Memory B cell (primary cell): ENCODE data around the gene CCDC92.
"Not testable (repeated sequence)": the region's sequence is repeated elsewhere in the genome, so short reads cannot be mapped to it uniquely, and the experiment has no call there.

Experiments
- ATAC-seq: fragments of 150-1000 bp; cut with Tn5 transposase; 2 replicates; pipeline ENCODE4 v1.10.0; 2021; ENCODE audit warnings: low read depth, mild to moderate bottlenecking, moderate library complexity
- DNase-seq, 2 donors: peaks; one replicate each; pipeline ENCODE4 v3.0.0; 2022; ENCODE audit warnings: low spot score in 2 of 2
- H3K27ac Mint-ChIP-seq: one replicate; pipeline ENCODE4 v1.8.0; 2022; ENCODE audit warnings: mild to moderate bottlenecking, moderate library complexity, mixed read lengths
- H3K27me3 Mint-ChIP-seq: one replicate; pipeline ENCODE4 v1.8.0; 2022; ENCODE audit warnings: mixed read lengths
- H3K36me3 Mint-ChIP-seq: one replicate; pipeline ENCODE4 v1.8.0; 2022; ENCODE audit warnings: mild to moderate bottlenecking, mixed read lengths
- H3K4me1 Mint-ChIP-seq: one replicate; pipeline ENCODE4 v1.8.0; 2022; ENCODE audit warnings: mixed read lengths
- H3K4me3 Mint-ChIP-seq: one replicate; pipeline ENCODE4 v1.8.0; 2022; ENCODE audit warnings: mild to moderate bottlenecking, moderate library complexity, mixed read lengths
- H3K9me3 Mint-ChIP-seq: one replicate; pipeline ENCODE4 v1.8.0; 2022; ENCODE audit warnings: mixed read lengths

Gene CCDC92

DNA sequence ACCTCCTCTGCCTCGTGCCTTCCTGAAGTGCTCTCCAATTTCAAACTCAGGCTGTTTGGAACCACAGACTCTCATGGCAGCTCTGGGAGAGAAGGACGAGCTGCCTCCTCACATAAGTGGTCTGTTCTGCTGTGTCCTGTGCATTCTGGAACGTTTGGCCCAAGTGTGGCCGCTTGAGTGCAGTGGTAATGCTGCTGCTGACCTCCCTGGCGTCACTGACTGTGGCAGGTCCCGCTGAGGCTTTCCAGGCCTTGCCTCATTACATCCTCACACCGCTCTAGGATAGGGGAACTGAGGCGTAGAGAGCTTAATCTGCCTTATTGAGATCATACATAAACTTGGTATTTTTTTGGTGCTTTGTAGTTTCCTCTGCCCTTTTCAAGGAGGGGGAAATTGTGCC, 14.2 kb downstream of the CCDC92 start:
- Mint-ChIP-seq H3K36me3 (peaks cover 3% of the 10 kb centered on the region), H3K4me3 (no peak overlapping the region), H3K27me3 (no peaks in the 10 kb centered on the region), H3K4me1 (peaks cover 3% of the 10 kb centered on the region), H3K9me3 (no peaks in the 10 kb centered on the region), H3K27ac (no peak overlapping the region)
- no peak for ATAC-seq
- no peak for DNase-seq

DNA sequence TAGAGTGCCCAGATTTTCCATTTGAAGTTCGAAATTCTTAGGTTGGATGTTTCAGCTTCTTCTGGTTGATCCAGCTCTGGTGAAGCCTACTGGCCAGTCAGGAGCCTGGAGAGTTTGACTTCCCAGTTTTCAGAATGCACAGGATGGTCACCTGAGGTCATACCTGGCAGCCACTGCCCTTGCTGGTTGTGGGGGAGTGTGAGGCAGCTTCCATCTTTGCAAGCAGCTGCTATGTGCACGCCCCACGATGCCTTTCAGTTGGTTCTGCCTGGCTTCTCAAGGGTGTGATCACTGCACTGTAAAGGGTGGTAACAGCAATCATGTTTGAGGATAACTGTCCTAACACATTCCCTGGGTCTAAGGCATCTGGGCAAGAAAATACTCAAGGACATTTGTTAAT, 15.4 kb downstream of the CCDC92 start:
- Mint-ChIP-seq H3K9me3 (no peaks in the 10 kb centered on the region), H3K4me3 (no peak overlapping the region), H3K4me1 (no peaks in the 10 kb centered on the region), H3K36me3 (peaks cover 3% of the 10 kb centered on the region), H3K27me3 (no peaks in the 10 kb centered on the region), H3K27ac (no peak overlapping the region)
- ATAC-seq (no peak), DNase-seq (no peak)

DNA sequence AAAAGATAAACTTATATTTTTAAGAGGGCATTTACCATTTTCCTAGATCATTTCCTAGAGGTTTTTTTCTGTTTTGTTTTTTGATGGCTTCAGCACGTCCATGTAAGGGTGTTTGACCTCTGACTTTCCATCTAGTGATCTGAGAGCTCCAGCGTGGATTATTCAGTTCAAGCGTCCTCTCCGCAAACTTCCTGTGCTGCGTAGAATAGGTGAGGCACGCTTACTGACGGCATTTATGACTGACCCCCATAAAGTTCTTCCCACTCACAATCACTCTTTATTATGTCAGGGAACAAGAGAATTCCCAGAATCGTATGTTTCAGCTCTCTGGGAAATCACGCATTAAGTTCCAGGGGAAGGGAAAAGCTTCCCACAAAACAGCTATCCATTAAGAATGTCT, 16.4 kb downstream of the CCDC92 start:
- DNase-seq (no peak), ATAC-seq (no peak)
- Mint-ChIP-seq H3K4me1 (no peaks in the 10 kb centered on the region), H3K4me3 (no peak overlapping the region), H3K36me3 (peaks cover 3% of the 10 kb centered on the region), H3K27me3 (no peaks in the 10 kb centered on the region), H3K9me3 (no peaks in the 10 kb centered on the region), H3K27ac (no peak overlapping the region)

DNA sequence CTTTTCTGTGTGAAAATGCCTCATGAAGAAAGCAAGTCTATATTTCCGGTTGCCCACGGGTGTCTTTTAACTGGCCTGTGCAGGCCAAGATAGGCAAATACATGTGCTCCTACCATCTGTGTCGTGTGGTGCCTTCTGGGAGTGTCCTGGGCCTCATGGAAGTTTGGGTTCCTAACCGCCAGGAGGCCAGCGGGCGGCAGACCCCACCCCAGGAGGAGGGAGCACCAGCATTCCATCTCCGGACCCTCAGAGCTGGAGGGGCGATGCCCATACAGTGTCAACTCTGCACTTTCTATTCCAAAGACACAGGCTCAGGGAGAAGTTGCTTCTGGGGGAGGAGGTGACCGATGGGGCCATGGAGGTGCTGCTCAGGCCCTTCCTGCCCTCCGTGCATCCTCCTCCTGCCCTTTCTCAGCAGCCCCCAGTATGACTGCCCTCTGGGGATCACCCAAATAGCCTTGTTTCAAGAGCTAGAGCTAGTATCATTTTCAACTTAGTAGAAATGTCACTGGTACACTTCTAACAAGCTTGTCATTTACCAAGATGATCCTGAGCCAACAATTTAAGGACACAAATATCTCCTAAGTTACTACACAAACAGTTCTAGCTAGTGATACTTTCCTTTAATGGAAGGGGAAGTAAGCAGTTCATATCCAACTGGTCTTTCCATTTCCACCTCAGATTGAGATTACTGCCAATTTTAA, 17.8 kb downstream of the CCDC92 start:
- H3K4me1 Mint-ChIP-seq, result peaks cover under 1% of the 10 kb centered on the region
- DNase-seq (no peak), ATAC-seq (no peak)
- H3K9me3 Mint-ChIP-seq, result no peaks in the 10 kb centered on the region
- no peak overlapping the region for H3K4me3 Mint-ChIP-seq
- peaks cover 3% of the 10 kb centered on the region for H3K36me3 Mint-ChIP-seq
- no peak overlapping the region for H3K27ac Mint-ChIP-seq
- H3K27me3 Mint-ChIP-seq, result no peaks in the 10 kb centered on the region

DNA sequence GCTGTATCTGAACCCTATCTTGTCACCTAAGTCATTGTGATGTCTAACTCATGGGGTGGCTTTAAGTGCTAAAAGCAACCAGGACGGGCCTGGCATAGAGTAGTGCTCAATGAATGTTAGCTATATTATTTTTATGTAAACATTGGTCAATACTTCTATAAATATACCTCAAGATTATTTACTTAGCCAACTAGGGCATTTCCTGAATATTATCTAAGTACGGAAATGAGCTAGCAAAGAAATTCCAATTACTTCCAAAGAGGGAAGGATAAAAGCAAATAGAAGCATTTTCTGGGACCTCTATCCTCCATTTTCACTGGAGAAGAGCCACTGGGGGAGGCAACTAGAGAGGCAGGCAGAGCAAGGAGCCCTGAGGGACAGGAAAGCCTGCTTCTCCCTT, 20.6 kb downstream of the CCDC92 start:
- DNase-seq, result no peak
- no peak overlapping the region for H3K4me3 Mint-ChIP-seq
- H3K27me3 Mint-ChIP-seq, result no peaks in the 10 kb centered on the region
- peaks cover 3% of the 10 kb centered on the region for H3K4me1 Mint-ChIP-seq
- no peak overlapping the region for H3K27ac Mint-ChIP-seq
- H3K9me3 Mint-ChIP-seq, result no peaks in the 10 kb centered on the region
- no peak for ATAC-seq
- H3K36me3 Mint-ChIP-seq, result peaks cover 7% of the 10 kb centered on the region

DNA sequence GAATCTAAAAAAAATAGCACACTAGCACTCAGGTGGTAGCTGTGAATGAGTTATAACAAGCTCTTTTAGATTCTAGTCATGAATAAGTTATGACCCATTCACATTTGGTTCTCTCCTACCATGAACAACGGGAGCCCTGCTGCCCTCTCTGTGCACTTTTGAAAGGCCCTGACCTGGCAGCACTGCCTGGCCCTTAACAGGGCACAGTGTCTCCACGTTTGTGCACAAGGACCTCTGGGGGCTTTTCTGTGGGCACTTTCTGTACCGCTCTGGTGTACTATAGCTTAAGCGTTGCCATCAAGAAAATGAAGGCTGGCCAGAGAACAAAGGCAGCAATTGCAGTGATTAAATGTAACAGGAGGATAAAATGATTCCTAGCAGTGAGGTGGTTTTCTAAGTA, 21.2 kb downstream of the CCDC92 start:
- ATAC-seq, result no peak
- H3K27ac Mint-ChIP-seq, result no peak overlapping the region
- no peaks in the 10 kb centered on the region for H3K9me3 Mint-ChIP-seq
- no peaks in the 10 kb centered on the region for H3K27me3 Mint-ChIP-seq
- peaks cover 6% of the 10 kb centered on the region for H3K36me3 Mint-ChIP-seq
- no peak overlapping the region for H3K4me3 Mint-ChIP-seq
- DNase-seq, result no peak
- peaks cover 3% of the 10 kb centered on the region for H3K4me1 Mint-ChIP-seq

DNA sequence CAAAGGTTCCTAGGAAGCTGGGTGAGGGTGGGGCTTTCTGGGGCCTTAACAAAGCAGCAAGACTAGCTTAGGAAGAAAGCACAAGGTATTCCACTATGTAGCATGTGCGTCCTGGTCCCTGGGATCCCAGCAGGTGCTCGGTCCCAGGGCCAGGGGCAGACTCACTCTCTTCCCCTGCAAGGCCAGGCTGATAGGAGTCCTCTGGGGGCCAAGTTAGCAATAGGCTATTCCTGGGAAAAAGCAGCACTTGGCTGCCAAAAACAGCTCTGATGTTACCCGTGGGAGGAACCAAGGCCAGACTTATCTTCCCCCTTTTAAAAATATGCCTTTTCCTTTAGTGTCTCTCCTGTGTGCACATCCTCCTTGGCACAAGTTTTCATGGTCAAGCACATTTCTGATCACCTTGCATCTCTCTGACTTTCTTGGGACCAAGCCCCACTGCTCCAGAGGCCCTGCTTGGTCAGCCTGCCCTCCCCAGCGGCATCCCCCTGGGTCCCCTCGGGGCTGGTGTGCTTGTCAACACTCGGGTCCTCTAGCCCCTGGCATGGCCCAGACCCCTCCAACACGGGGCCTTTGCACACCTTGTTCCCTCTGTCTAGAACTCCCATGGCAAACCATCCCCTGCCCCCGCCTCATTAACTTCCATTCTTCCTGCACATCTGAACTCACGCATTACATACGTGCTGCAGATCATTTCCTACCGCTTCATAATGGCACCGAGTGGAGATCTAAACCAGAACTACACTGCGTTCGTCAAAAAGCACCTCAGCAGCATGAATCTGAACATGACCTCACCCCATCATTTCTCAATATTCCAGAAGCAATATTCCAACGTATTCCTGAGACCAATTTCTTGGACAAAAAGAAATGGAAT, 21.9 kb downstream of the CCDC92 start:
- Mint-ChIP-seq H3K9me3 (no peaks in the 10 kb centered on the region), H3K36me3 (peaks cover 11% of the 10 kb centered on the region), H3K4me1 (peaks cover 3% of the 10 kb centered on the region), H3K27me3 (no peaks in the 10 kb centered on the region), H3K4me3 (no peak overlapping the region), H3K27ac (no peak overlapping the region)
- ATAC-seq (no peak), DNase-seq (no peak)

DNA sequence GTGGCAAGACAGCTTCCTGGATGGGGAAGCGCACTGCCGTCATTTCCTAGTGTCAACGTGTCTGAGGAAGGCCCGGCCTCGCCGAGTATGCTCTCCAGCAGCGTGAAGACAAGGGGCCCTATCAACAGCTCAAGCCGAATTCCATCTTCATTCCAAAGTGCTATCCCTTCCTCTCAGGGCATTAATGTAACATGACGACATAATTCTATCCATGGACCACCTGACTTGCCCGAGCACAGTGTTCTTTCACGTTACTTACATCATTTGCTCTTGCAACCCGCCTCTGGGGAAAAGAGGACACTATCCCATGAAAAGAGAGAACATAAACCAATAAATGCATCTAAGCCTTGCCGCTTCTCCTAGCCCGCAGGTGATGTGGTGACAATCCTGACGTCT, 22.9 kb downstream of the CCDC92 start:
- ATAC-seq (no peak), DNase-seq (no peak)
- Mint-ChIP-seq H3K9me3 (no peaks in the 10 kb centered on the region), H3K4me3 (no peak overlapping the region), H3K4me1 (peaks cover 3% of the 10 kb centered on the region), H3K36me3 (peaks cover 12% of the 10 kb centered on the region), H3K27ac (no peak overlapping the region), H3K27me3 (no peaks in the 10 kb centered on the region)

DNA sequence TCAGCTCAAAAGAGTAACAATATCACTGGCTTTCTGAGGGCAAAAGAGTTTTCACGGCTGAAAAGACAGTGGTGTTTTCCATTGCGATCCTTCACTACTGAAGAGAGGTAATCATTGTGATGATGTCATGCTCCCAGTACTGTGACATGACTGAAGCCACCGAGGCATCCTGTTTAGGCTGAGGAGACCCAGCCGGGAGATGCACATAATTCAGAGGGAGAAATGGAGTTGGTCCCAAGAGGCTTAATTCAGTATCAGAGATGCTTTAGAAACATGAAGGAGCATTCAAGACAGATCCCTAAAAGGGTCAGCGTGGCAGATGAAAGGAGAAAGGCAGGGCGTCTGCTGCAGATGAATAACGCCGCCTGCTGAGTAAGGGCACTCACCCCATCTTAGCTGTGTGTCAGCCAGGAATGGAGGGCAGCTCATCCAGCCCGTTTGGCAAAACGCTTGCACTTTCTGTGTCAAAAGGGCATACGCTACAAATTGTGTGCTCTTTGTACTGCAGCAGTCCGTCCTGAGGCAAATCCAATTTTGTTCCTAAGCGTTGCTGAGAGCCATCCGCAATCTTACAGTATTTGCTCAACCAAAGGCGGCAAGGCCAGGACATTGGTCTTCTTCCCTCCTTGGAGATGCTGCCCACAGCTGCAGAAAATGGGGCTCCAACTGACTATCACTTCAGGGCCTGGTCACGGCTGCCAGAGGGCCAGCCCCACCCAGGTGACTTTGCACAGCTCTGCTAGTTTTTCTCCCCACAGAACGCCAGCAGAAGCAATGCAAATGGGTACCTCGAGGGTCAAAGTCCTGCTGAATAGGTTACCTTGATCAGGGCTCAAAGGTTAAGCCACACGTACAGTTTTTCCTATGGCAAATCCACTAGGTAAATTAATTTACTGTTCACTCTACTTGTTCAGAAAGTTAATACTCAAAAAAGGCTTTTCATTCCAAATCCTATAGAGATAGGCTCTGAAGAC, 23.5 kb downstream of the CCDC92 start:
- no peaks in the 10 kb centered on the region for H3K9me3 Mint-ChIP-seq
- H3K27ac Mint-ChIP-seq, result no peak overlapping the region
- no peaks in the 10 kb centered on the region for H3K27me3 Mint-ChIP-seq
- H3K4me1 Mint-ChIP-seq, result peaks cover 3% of the 10 kb centered on the region
- H3K4me3 Mint-ChIP-seq, result no peak overlapping the region
- ATAC-seq, result no peak
- no peak for DNase-seq
- peaks cover 16% of the 10 kb centered on the region for H3K36me3 Mint-ChIP-seq

DNA sequence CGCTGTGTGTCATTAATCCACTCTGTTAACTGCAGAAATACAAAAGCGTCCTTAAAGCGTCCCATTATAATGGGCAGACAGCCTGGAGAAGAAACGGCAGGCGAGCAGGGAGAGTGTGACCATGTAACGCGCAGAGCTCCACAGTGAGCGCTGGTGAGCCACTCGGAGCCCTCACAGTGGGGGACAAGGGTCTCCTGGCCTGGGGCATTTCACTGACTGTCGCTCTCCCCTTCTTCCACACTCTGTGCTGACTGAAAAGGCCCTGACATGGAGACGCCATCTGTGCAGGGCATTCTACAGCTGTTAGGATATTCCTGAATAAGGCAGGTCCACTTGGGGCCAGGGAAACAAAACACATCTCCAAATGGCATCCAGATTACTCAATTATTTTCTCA, 24.2 kb downstream of the CCDC92 start:
- no peaks in the 10 kb centered on the region for H3K9me3 Mint-ChIP-seq
- H3K4me1 Mint-ChIP-seq, result peaks cover 3% of the 10 kb centered on the region
- no peak for ATAC-seq
- H3K27ac Mint-ChIP-seq, result no peak overlapping the region
- H3K4me3 Mint-ChIP-seq, result no peak overlapping the region
- no peak for DNase-seq
- no peaks in the 10 kb centered on the region for H3K27me3 Mint-ChIP-seq
- peaks cover 16% of the 10 kb centered on the region for H3K36me3 Mint-ChIP-seq

DNA sequence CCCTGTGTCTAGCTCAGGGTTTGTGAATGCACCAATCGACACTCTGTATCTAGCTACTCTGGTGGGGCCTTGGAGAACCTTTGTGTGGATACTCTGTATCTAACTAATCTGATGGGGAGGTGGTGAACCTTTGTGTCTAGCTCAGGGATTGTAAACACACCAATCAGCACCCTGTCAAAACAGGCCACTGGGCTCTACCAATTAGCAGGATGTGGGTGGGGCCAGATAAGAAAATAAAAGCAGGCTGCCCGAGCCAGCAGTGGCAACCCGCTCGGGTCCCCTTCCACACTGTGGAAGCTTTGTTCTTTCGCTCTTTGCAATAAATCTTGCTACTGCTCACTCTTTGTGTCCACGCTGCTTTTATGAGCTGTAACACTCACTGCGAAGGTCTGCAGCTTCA, 25.1 kb downstream of the CCDC92 start:
- ATAC-seq, result not testable (repeated sequence)

DNA sequence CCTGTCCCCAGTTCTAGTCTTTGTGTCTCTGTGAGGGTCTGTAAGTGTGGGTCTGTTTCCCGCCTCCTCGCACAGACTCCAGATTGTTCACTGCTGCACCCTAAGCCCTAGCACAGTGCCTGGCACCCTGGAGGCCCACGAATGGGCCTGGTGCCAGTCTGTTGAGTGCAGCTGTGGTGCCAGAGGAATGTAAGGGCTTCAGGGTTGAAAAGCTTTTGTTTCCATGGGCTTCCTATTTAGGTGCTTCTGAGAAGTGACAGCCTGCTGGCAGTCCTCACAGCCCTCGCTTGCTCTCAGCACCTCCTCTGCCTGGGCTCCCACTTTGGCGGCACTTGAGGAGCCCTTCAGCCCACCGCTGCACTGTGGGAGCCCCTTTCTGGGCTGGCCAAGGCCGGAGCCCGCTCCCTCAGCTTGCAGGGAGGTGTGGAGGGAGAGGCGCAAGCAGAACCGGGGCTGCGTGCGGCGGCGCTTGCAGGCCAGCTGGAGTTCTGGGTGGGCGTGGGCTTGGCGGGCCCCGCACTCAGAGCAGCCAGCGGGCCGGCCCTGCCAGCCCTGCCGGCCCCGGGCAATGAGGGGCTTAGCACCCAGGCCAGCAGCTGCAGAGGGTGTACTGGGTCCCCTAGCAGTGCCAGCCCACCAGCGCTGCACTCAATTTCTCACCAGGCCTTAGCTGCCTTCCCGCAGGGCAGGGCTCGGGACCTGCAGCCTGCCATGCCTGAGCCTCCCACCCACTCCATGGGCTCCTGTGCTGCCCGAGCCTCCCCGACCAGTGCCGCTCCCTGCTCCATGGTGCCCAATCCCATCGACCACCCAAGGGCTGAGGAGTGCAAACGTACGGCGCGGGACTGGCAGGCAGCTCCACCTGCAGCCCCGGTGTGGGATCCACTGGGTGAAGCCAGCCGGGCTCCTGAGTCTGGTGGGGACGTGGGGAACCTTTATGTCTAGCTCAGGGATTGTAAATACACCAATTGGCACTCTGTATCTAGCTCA, 25.8 kb downstream of the CCDC92 start:
- H3K4me3 Mint-ChIP-seq, ATAC-seq, H3K9me3 Mint-ChIP-seq, DNase-seq, H3K27me3 Mint-ChIP-seq, H3K27ac Mint-ChIP-seq, H3K4me1 Mint-ChIP-seq: not testable (repeated sequence)
- peaks cover 27% of the 10 kb centered on the region for H3K36me3 Mint-ChIP-seq

More for the DNA sequence above, 25.1 kb downstream of the CCDC92 start:
- not testable (repeated sequence) for DNase-seq, H3K4me3 Mint-ChIP-seq, H3K27ac Mint-ChIP-seq, H3K4me1 Mint-ChIP-seq, H3K27me3 Mint-ChIP-seq, H3K9me3 Mint-ChIP-seq
- peaks cover 20% of the 10 kb centered on the region for H3K36me3 Mint-ChIP-seq

DNA sequence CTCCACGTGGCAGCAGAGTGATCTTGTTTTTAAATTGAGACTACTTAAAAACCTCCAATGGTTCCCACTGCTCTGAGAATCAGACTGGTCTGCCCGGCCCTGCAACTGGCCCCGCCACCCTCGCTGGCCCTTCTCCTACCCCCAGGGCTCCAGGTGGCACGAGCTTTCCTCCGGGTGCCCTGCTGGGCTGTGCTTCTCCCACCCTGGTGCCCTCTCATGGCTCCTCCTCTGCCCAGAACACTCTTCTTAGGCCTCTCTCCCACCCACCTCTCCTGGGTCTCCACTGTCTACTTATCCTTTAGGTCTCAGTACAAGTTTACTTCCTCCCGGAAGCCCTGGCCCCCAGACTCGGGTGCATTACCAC, 26.5 kb downstream of the CCDC92 start:
- ATAC-seq (no peak), DNase-seq (no peak)
- H3K36me3 Mint-ChIP-seq, result peaks cover 34% of the 10 kb centered on the region
- no peak overlapping the region for H3K4me3 Mint-ChIP-seq
- no peak overlapping the region for H3K27ac Mint-ChIP-seq
- H3K4me1 Mint-ChIP-seq, result peaks cover 3% of the 10 kb centered on the region
- peaks cover 2% of the 10 kb centered on the region for H3K9me3 Mint-ChIP-seq
- H3K27me3 Mint-ChIP-seq, result no peaks in the 10 kb centered on the region
